GM10248 (cell line): ENCODE results near the gene NR2F1.

ENCODE experiments used
- CTCF ChIA-PET: fragments of 300-600 bp; sonication (Branson Sonifier 250); formaldehyde crosslinking; extraction: SDS; loops from one replicate; lab custom pipeline; 2021; ENCODE audit warnings: antibody characterized with exemption; lab: Yijun Ruan, JAX
- POLR2A ChIA-PET: fragments of 350-650 bp; sonication (Branson Sonifier 250); formaldehyde crosslinking; extraction: SDS; loops from one replicate; lab custom pipeline; 2020; ENCODE audit warnings: antibody characterized with exemption; lab: Yijun Ruan, JAX
- DNase-seq: peaks from one replicate; pipeline ENCODE4 v3.0.0; 2012; ENCODE audit errors: extremely low spot score
- CTCF ChIP-seq: IDR thresholded peaks from 2 replicates; pipeline ENCODE4 v1.5.1; 2012; ENCODE audit warnings: mild to moderate bottlenecking, low read depth; ENCODE audit errors: extremely low read depth, missing control alignments, control extremely low read depth

The NR2F1 gene

GRCh38 chr5:93578813-93579691, 4.0 kb upstream of the NR2F1 start:
- peak; percentile 16 for DNase-seq
- CTCF ChIA-PET, result interaction anchor here (1.0 to 4.5 kb wide), 5 partner anchors 14 to 224 kb away, joined by 3 to 29 read pairs (median 3); no protein-coding TSS in a partner anchor
- POLR2A ChIA-PET, result no interaction called here
- no peak for TF ChIP-seq CTCF

GRCh38 chr5:93579692-93580062, 3.3 kb upstream of the NR2F1 start:
- CTCF ChIA-PET, result interaction anchor here (1.2 to 4.5 kb wide), 4 partner anchors 15 to 224 kb away, joined by 3 to 29 read pairs (median 4); no protein-coding TSS in a partner anchor
- TF ChIP-seq CTCF, result no peak
- POLR2A ChIA-PET, result no interaction called here
- DNase-seq, result no peak

GRCh38 chr5:93580063-93580926, 2.7 kb upstream of the NR2F1 start:
- ChIA-PET CTCF (interaction anchor here (0.8 to 4.5 kb wide), 3 partner anchors 20 to 223 kb away, joined by 3 to 29 read pairs (median 3); no protein-coding TSS in a partner anchor), POLR2A (no interaction called here)
- DNase-seq, result peak; percentile 31
- no peak for TF ChIP-seq CTCF

- TF ChIP-seq CTCF, result no peak
- ChIA-PET CTCF (interaction anchor here (0.8 to 4.5 kb wide), 3 partner anchors 19 to 223 kb away, joined by 3 to 29 read pairs (median 3); no protein-coding TSS in a partner anchor), POLR2A (no interaction called here)
- DNase-seq, result no peak
Observed at GRCh38 chr5:93580927-93581445, 2.0 kb upstream of the NR2F1 start, which contains the start of gene NR2F1-AS1. TSS of gene NR2F1-AS1 (minus strand) at chr5:93581219.

- POLR2A ChIA-PET, result no interaction called here
- CTCF ChIA-PET, result interaction anchor here (1.3 to 2.1 kb wide), 4 partner anchors 14 to 219 kb away, joined by 3 to 9 read pairs (median 6); no protein-coding TSS in a partner anchor
- no peak for DNase-seq
- no peak for TF ChIP-seq CTCF
Observed at GRCh38 chr5:93582167-93582462, 907 bp upstream of the NR2F1 start.

GRCh38 chr5:93583439-93583767, 381 bp downstream of the NR2F1 start:
- ChIA-PET CTCF (interaction anchor here (0.7 to 2.1 kb wide), 5 partner anchors 13 to 316 kb away, joined by 3 to 9 read pairs (median 4); no protein-coding TSS in a partner anchor), POLR2A (no interaction called here)
- TF ChIP-seq CTCF, result no peak
- no peak for DNase-seq
